Transverse colon (tissue), 4 donors: ENCODE measurements around the gene RBM11. TPM values are rescaled to one million over a fixed set of nuclear protein-coding genes. Genes with fewer than 3 reads are reported as not detected.

Source experiments
- DNase-seq: peaks from one replicate; pipeline ENCODE4 v3.0.0-alpha.2; 2019
- H3K27ac ChIP-seq, 4 donors: fragments of 200-600 bp; sonication (generic); 2 replicates each; pipeline ENCODE4 v1.5.1; 2016 to 2018; ENCODE audit warnings: inconsistent platforms in 4 of 4
- H3K27me3 ChIP-seq: fragments of 200-600 bp; sonication (generic); 2 replicates; pipeline ENCODE4 v1.5.1; 2017; ENCODE audit warnings: inconsistent platforms
- H3K36me3 ChIP-seq, 4 donors: fragments of 200-600 bp; sonication (generic); 2 replicates each; pipeline ENCODE4 v1.5.1; 2017 to 2019; ENCODE audit warnings: inconsistent platforms in 4 of 4
- H3K4me1 ChIP-seq, 4 donors: fragments of 200-600 bp; sonication (generic); 2 replicates each; pipeline ENCODE4 v1.5.1; 2017 to 2020; ENCODE audit warnings: inconsistent platforms in 4 of 4
- H3K4me3 ChIP-seq, 4 donors: fragments of 200-600 bp; sonication (generic); 1 replicate in 1 of 4; 2 replicates in 3 of 4; pipeline versions ENCODE4 v1.5.1 to v1.6.1; 2017 to 2019; ENCODE audit warnings: inconsistent platforms in 4 of 4
- H3K9me3 ChIP-seq, 2 donors: fragments of 200-600 bp; sonication (generic); 2 replicates each; pipeline ENCODE4 v1.5.1; 2017 to 2019; ENCODE audit warnings: inconsistent platforms in 2 of 2
- CTCF ChIP-seq, 5 experiments: fragments of 200-600 bp in 3 of 5; fragments of 450-650 bp in 2 of 5; sonication (generic) in 3 of 5; IDR thresholded peaks; 1 replicate in 2 of 5; 2 replicates in 3 of 5; pipeline ENCODE4 v1.5.1; 2016 to 2017; ENCODE audit warnings: antibody characterized with exemption in 5 of 5, inconsistent platforms in 3 of 5, mild to moderate bottlenecking in 2 of 5, moderate library complexity in 1 of 5
- EP300 ChIP-seq: sonication (generic); formaldehyde crosslinking; IDR thresholded peaks from one replicate; pipeline ENCODE4 v1.6.1; 2017; ENCODE audit warnings: antibody characterized with exemption, low read depth
- POLR2A ChIP-seq: fragments of 450-650 bp; IDR thresholded peaks from one replicate; pipeline ENCODE4 v1.6.1; 2016; ENCODE audit warnings: antibody characterized with exemption, mild to moderate bottlenecking, moderate library complexity
- POLR2AphosphoS5 ChIP-seq, 3 donors: sonication (generic); formaldehyde crosslinking; IDR thresholded peaks; one replicate each; pipeline ENCODE4 v1.6.1; 2016; ENCODE audit warnings: antibody characterized with exemption in 3 of 3
- WGBS, 2 donors: methylation state at CpG; one replicate each; pipeline ENCODE4 v1.1.5; 2018; ENCODE audit warnings: low coverage in 1 of 2; 5-methylcytosine and 5-hydroxymethylcytosine counted together
- in situ Hi-C, 4 donors: fragments of 200-750 bp; cut with MboI; loops; one replicate each; pipeline versions ENCODE4 v1.15.0 to v1.15.1; 2017; ENCODE audit warnings: low sequenced_read_pairs in 3 of 4, low pct_ligation_motif_present in 1 of 4, low pct_unique_long_range_greater_than_20kb in 1 of 4
- intact Hi-C: fragments of 100-400 bp; cut with DNase I; formaldehyde crosslinking; loops from one replicate; pipeline ENCODE4 v1.15.1; 2023; ENCODE audit warnings: low total_unique reads
- total RNA-seq, 4 donors: library from RNA; depleted of rRNA; stranded (reverse); fragments of >200 nt; gene quantifications; one replicate each; pipeline ENCODE4 v1.1.0, GENCODE V29; 2016

RBM11 gene
- total RNA-seq, 4 donors from 2014 or later, result 2.7 to 3.3 TPM; not detected in 2

GRCh38 chr21:14273736-14274538, 58.0 kb downstream of the RBM11 start:
- peak; percentile 70 for TF ChIP-seq POLR2A
- TF ChIP-seq CTCF (IDR thresholded peaks at IDR 0.05), result no peak
- TF ChIP-seq POLR2AphosphoS5 (IDR thresholded peaks at IDR 0.05), result peak; percentile 46 to 82 (median 57)
- peak; percentile 94 for DNase-seq

GRCh38 chr21:14275702-14276205, 59.8 kb downstream of the RBM11 start:
- TF ChIP-seq POLR2AphosphoS5 (IDR thresholded peaks at IDR 0.05) (no peak), CTCF (IDR thresholded peaks at IDR 0.05) (no peak), EP300 (no peak), POLR2A (no peak)
- no peak overlapping the region for H3K27ac ChIP-seq
- no peak overlapping the region for H3K4me3 ChIP-seq
- intact Hi-C loops (no loop called here), in situ Hi-C loops (no loop called here)
- peaks cover 5% of the 10 kb centered on the region for H3K27me3 ChIP-seq
- WGBS, 2 donors, result 80 to 85% methylated on average over 4 of the region's 4 CpGs
- H3K9me3 ChIP-seq, result no peaks in the 10 kb centered on the region
- peaks cover 0 to 12% (median 8%) of the 10 kb centered on the region in 4 donors for H3K4me1 ChIP-seq
- DNase-seq, result no peak
- H3K36me3 ChIP-seq, result no peaks in the 10 kb centered on the region

More at GRCh38 chr21:14273736-14274538, 58.0 kb downstream of the RBM11 start:
- Histone ChIP-seq H3K9me3 (no peaks in the 10 kb centered on the region), H3K36me3 (no peaks in the 10 kb centered on the region), H3K4me1 (peaks cover 0 to 18% (median 8%) of the 10 kb centered on the region in 4 donors), H3K4me3 (peak overlapping the region in 3 of 4 donors; percentile 27 to 47 (median 40)), H3K27ac (peak overlapping the region; percentile 62 to 76 (median 76)), H3K27me3 (no peaks in the 10 kb centered on the region)
- in situ Hi-C loops (loop anchor here in 1 of 4 donors (25.0 kb wide), 1 partner anchor 1313 kb away; no protein-coding TSS in a partner anchor), intact Hi-C loops (no loop called here)
- 37 to 59% methylated on average over 5 to 37 of the region's 39 CpGs for WGBS, 2 donors

Other genes with a start within 250 kb of the RBM11 start
- gene LIPI, start 5.2 kb upstream of the RBM11 start, total RNA-seq, result not detected
- gene HSPA13, start 167.0 kb downstream of the RBM11 start, total RNA-seq, result 10 to 100 TPM in 2 of 4 donors, 1 to 10 TPM in 2; 1.9 to 20.7 (median 13.6) TPM